Hematopoietic multipotent progenitor cell (in vitro differentiated cells): ENCODE results near the gene JMJD1C. TPM values are rescaled to one million over a fixed set of nuclear protein-coding genes. Genes with fewer than 3 reads are reported as not detected.
A peak's percentile ranks its signal among the peaks of the same experiment; 100 is the strongest.
"Not testable (repeated sequence)": the region's sequence is repeated elsewhere in the genome, so short reads cannot be mapped to it uniquely, and the experiment has no call there.

ENCODE experiments used
- DNase-seq, 3 donors: peaks; one replicate each; pipeline ENCODE4 v3.0.0-alpha.2; 2011 to 2015; ENCODE audit warnings: low read depth in 2 of 3, low spot score in 2 of 3
- total RNA-seq: library from RNA; depleted of rRNA; stranded (reverse); fragments of >200 nt; gene quantifications from one replicate; pipeline ENCODE4 v1.2.3, GENCODE V29; 2012

JMJD1C gene
- total RNA-seq, 1 donor = 177 TPM

DNA sequence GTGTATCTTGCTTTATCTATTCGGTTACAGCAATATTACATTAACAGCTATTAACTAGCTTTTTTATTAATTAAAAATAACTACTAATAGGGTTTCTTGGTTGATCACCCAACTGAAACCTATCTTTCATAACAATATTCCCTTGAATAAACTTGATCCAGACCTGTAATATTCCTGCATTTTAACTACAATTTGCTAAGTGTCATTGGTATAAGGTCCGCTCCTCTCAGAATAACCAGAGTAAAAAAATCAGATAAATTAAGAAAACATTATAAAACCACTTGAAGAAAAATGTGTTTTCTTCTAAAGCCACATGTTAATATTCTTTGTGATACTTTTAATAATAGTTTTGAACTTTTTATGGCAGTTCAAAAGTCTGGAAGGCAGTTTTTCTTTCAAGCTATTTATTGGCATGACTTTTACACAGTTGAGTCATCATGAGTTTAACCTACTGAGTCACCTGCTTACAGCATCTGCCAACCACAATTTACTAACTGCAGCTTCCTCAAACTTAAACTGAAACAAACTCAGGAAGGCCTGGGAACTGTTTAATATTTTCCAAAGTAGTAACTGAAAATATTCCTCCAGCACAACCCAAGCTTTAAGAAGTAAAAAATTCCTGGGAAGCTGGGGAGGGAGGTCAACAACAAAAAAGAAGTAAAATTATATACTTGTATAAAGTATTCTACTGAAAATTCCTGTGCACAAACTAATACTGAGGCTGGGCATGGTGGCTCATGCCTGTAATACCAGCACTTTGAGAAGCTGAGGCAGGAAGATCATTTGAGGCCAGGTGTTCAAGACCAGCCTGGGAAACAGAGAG lies 229.5 kb downstream of the JMJD1C start:
- DNase-seq = peak in 2 of 3 donors; percentile 76 to 78

DNA sequence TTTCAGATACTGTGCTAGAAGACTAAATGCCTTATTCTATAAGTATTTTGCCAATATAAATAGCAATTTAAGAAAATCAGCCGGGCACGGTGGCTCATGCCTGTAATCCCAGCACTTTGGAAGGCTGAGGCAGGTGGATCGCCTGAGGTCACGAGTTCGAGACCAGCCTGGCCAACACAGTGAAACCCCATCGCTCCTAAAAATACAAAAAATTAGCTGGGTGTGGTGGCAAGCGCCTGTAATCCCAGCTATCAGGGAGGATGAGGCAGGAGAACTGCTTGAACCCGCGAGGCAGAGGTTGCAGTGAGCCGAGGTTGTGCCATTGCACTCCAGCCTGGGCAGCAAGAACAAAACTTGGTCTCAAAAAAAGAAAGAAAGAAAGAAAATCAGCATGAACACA lies 230.6 kb downstream of the JMJD1C start:
- not testable (repeated sequence) for DNase-seq

GRCh38 chr10:63229161-63229560 lies 236.6 kb downstream of the JMJD1C start:
- no peak for DNase-seq

GRCh38 chr10:63228237-63228636 lies 237.5 kb downstream of the JMJD1C start:
- no peak for DNase-seq

- DNase-seq = no peak
Observed at GRCh38 chr10:63227207-63227895, 238.4 kb downstream of the JMJD1C start.

GRCh38 chr10:63224241-63224640 lies 241.5 kb downstream of the JMJD1C start:
- DNase-seq = no peak

GRCh38 chr10:63221950-63222349 lies 243.8 kb downstream of the JMJD1C start:
- no peak for DNase-seq

- DNase-seq = no peak
Observed at GRCh38 chr10:63219749-63220148, 246.0 kb downstream of the JMJD1C start.

DNA sequence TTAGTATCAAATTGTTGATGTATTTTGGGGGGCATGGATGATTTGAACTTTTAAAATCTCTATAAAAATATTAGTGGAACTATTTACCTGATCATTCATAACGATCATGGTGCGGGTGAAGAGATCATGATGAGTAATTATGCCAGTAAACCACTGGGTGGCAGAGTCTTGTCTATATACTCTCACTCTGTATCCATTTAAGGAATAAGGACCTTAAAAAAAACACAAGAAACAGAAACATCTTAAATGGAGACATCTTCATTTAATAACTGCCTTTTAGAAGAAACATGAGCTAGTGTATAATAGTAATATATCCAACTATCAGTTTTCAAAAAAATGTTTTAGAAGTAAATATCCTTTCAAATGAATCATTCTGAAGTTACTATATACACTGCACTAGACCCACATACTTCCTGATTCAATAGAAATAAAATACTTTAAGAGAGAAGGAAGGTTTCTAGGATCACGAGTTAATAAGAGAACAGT lies 248.6 kb downstream of the JMJD1C start:
- peak; percentile 16 to 75 (median 46) for DNase-seq

DNA sequence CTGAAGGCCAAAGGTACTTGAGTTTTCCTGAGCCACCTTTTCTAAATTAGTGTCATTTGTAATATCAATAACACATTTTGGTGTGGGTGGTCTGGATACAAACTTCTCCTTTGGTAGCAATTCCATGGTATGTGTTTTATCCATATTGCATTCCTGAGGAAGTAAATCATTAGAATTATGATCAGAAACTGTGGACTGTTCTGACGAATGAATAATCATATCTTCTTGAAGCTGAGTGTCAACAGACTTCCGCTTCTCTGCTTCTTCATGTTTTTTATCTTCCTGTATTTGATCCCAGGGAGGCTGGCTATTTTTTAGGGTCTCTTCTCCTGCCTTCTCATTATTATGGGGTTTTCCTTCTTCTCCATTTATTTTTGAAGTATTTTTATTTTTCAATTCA lies 251.2 kb downstream of the JMJD1C start:
- no peak for DNase-seq

- no peak for DNase-seq
Observed at GRCh38 chr10:63213489-63213888, 252.3 kb downstream of the JMJD1C start.

GRCh38 chr10:63210611-63211196 lies 255.1 kb downstream of the JMJD1C start:
- DNase-seq = no peak

- no peak for DNase-seq
Observed at GRCh38 chr10:63209705-63210104, 256.1 kb downstream of the JMJD1C start.

- no peak for DNase-seq
Observed at GRCh38 chr10:63208986-63209385, 256.8 kb downstream of the JMJD1C start.

DNA sequence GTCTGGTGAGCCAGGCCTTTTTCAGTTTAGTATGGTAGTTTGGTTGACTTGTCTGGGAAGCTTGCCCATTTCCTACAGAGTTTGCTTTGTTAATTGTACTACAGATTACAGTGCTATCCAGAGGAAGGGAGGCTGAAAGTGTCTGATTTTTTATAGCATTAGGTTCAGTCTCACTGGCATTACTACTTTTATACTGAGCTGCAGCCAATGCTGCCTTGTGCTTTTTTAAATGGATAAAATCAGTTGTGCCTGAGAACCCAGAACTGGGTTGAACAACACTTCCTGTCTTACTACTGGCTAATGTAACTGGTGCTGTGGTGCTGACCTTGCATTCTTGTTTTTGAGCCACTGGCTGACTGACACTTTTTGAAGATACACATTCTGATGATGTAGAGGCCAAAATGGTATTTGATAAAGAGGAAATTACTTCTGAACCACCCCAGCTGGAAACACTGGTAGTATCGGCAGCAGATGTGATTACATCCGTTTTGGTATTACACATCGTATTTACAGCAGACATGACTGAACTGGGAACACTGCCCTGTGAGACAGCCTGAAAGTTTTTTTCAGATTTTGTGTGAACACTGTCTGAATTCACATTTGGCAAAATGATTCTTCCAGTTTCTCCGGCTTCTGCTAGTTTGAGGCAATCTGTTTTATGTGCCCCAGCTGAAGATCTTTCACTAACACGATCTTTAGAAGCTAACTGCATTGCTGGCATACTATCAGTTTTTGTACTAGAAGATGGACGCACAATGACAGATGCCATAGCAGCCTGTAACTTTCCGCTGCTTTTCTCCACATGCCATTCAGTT lies 258.6 kb downstream of the JMJD1C start:
- peak in 1 of 3 donors; percentile 54 for DNase-seq

DNA sequence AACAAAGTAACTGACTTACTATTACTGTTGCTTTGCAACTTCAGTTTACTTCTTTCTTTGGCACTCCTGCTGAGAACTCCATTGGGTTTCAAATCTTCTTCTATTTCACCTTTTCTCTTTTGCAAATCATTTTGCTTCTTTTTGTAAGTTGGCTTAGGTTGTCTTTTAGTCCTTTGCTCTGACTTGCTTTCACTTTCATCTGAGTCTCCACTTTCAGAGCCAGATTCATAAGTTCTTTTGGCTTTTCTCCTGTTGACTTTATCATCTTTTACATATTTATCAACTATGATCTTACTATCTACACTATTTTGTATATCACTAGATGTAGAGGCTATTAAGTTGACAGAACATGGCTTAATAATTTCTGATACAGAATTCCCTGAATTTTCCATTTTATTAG lies 259.2 kb downstream of the JMJD1C start:
- DNase-seq = no peak

GRCh38 chr10:63205421-63205820 lies 260.4 kb downstream of the JMJD1C start:
- no peak for DNase-seq

DNA sequence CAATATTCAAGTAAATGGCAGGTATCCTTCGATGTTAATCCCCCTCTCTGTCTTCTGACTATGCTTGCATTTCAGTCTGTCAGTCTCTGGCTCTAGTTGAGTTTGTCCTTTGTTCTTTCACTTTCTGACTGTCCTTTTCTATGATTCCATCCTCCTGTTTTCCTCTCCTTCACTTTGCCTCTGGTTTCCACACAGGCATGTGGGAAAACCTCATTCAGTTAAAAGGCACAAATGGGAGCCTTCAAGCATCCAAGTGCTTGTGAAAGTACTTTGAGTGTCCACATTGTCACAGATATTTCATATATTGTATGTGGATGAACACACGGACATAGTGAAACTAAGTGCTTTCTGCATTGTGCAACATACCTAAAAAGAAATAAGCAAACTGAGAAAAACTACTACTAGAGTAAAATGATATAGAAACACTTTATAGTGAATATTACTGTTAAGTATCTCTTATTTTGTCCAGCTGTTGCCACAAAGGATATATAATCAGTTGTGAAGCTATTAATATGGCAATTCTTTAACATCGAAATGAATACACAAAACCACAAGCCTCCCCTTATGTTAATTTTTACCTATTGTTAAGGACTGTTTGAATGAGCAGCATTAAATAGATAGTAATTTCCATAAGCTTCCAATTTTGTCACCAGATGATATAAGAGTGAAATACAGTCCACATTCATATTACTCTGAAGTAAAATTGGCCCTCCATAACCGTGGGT lies 260.9 kb downstream of the JMJD1C start:
- no peak for DNase-seq

- DNase-seq = no peak
Observed at GRCh38 chr10:63201118-63201517, 264.7 kb downstream of the JMJD1C start.

DNA sequence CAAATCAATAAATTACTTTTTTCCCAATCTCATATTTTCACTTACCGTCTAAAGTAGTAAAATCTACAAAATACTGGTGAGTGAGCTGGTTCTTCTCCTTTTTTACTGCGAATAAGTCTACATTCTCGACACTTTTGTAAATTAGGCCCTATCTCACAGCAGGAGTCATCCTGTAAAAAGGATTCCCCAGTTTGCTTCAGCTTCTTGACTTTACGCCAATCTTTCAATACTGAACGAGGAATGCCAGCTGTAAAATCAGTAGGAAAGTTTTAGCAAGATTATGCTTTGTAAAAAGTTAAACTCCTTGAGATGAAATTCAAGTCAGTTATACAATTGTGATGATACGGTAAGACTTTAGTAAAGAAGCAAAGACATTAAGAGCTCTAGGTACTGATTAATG lies 265.3 kb downstream of the JMJD1C start:
- DNase-seq = no peak
